NB4 (cell line): ENCODE results near the gene NGB.

Experiments used
- CTCF ChIP-seq: IDR thresholded peaks from one replicate; pipeline ENCODE4 v1.5.1; 2012; ENCODE audit warnings: low read depth, low read length
- POLR2A ChIP-seq: IDR thresholded peaks from 2 replicates; pipeline ENCODE4 v1.6.1; 2011; ENCODE audit warnings: mild to moderate bottlenecking; ENCODE audit not compliant: insufficient read length; ENCODE audit errors: extremely low read depth

- TF ChIP-seq CTCF (no peak), POLR2A (no peak)
Measured at GRCh38 chr14:77271113-77271710, at the start of gene NGB.
